ENCODE measurements around the gene EML2.

DNA sequence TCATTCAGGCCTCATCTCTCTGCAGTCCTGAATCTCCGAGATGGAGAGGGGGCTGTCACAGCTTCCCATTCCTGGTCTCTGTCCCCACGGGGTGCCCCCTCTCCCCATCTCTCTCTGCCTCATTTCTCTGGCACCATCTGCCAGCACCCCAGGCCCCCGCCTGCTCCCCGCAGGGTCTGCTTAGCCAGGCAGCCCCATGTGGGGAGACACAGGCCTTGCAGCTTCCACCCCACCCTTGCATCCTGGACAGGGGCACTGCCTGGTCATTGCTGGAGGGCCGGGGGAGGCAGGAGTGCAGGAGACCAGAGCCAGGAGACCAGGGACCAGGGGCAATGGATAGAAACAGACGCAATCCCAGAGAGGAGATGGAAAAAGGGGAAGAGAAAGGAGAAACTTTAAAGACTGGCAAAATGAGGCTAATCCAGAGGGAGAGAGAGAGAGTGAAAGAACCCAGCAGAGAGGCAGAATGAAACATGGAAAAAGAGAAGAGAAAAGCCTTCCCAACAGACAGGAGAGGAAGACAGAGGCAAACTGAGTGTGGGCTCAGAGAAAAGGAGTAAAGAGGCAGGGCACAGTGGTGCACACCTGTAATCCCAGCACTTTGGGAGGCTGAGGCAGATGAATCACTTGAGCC lies 20.0 kb upstream of the EML2 start:
- TF ChIP-seq, protein P1, sequence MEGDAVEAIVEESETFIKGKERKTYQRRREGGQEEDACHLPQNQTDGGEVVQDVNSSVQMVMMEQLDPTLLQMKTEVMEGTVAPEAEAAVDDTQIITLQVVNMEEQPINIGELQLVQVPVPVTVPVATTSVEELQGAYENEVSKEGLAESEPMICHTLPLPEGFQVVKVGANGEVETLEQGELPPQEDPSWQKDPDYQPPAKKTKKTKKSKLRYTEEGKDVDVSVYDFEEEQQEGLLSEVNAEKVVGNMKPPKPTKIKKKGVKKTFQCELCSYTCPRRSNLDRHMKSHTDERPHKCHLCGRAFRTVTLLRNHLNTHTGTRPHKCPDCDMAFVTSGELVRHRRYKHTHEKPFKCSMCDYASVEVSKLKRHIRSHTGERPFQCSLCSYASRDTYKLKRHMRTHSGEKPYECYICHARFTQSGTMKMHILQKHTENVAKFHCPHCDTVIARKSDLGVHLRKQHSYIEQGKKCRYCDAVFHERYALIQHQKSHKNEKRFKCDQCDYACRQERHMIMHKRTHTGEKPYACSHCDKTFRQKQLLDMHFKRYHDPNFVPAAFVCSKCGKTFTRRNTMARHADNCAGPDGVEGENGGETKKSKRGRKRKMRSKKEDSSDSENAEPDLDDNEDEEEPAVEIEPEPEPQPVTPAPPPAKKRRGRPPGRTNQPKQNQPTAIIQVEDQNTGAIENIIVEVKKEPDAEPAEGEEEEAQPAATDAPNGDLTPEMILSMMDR (IDR thresholded peaks at IDR 0.05), result no peak
- TF ChIP-seq POLR2A (IDR thresholded peaks at IDR 0.05), result no peak

Data from uterus (tissue), 2 donors.